GM18519 (cell line): Measurements from ENCODE around the gene GNB2.
"Not testable (repeated sequence)": the region's sequence is repeated elsewhere in the genome, so short reads cannot be mapped to it uniquely, and the experiment has no call there.

ENCODE experiments used
- ATAC-seq: cut with Tn5 transposase; IDR thresholded peaks from one replicate; pipeline ENCODE4 v1.9.1; 2021; ENCODE audit warnings: mild to moderate bottlenecking, moderate library complexity; ENCODE audit not compliant: unreplicated experiment, low FRiP score

Gene GNB2

DNA sequence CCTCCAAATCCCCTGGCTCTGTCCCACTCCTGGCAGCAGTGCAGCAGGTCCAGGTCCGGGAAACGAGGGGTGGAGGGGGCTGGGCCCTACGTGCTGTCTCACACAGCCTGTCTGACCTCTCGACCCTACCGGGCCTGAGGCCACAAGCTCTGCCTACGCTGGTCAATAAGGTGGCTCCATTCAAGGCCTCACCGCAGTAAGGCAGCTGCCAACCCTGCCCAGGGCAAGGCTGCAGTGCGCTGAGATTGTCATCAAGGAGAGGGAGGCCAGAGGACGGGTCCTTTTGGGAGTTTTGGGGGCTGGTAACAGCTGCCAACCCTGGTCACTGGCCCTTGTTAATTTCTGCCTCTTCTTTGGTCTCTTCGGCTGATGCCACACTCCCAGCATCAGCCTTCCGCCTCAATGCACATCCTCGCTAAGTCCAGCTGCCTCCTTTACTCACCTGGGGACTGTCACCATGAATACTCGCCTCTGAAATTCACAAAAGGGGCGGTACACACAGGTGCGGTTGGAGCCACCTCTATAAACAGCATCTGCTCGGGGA is 50.3 kb downstream of the GNB2 start:
- ATAC-seq: no peak

DNA sequence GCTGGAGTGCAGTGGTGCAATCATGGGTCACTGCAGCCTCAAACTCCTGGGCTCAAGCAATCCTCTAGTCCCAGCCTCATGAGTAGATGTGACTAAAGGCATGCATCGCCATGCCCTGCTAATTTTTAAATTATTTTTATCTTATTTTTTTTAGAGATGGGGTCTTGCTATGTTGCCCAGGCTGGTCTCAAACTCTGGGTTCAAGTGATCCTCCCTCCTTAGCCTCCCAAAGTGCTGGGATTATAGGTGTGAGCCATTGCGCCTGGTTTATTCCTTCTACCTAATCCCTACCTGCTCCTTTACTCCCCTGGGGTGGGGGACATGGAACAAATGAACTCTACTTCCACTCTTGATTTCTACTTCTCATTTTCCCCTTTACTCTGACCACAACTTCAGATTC is 50.8 kb downstream of the GNB2 start:
- not testable (repeated sequence) for ATAC-seq

- no peak for ATAC-seq
Observed at GRCh38 chr7:100726996-100727761, 53.6 kb downstream of the GNB2 start.

DNA sequence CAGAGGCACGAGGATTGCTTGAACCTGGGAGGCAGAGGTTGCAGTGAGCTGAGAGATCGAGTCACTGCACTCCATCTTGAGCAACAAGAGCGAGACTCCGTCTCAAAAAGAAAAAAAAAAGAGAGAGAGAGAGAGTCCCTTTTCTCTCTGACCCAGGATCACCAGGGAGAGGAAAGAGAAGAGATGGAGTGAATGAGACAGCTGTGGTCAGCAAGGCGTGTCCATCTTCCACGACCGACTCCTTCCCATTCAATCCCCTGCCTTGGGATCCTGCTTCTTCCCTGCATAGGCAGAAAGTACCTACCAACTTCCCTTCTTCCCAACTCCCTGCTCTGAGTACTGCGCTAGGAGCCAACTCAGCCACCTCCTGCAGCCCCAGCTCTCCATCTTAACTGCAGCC is 54.7 kb downstream of the GNB2 start:
- no peak for ATAC-seq
